HepG2 (cell line): ENCODE results near the gene EPS8L3. TPM values are rescaled to one million over a fixed set of nuclear protein-coding genes. Genes with fewer than 3 reads are reported as not detected.

Experiments used
- ATAC-seq: fragments of 200-7000 bp; cut with Tn5 transposase; 3 replicates; pipeline ENCODE4 v1.9.1; 2020; ENCODE audit warnings: mild to moderate bottlenecking, moderate library complexity
- BruUV-seq: library from RNA; stranded (reverse); fragments of 400-500 nt; replicated peaks from 2 replicates; lab custom pipeline; 2021; lab: Mats Ljungman, UMichigan
- CTCF ChIA-PET: fragments of 300-600 bp; formaldehyde crosslinking; extraction: SDS; loops from one replicate; lab custom pipeline; 2021; ENCODE audit warnings: low total read pairs, inconsistent platforms, low intra/inter-chr PET ratio; lab: Yijun Ruan, JAX
- POLR2A ChIA-PET: fragments of 350-600 bp; sonication (Branson Sonifier 250); formaldehyde crosslinking; loops from one replicate; lab custom pipeline; 2020; ENCODE audit warnings: antibody characterized with exemption, inconsistent platforms; lab: Yijun Ruan, JAX
- DNase-seq: peaks from one replicate; pipeline ENCODE4 v3.0.0-alpha.2; 2015; ENCODE audit warnings: low spot score
- FAIRE-seq: peaks from 3 replicates; lab custom pipeline; 2011; peaks lifted over from hg19 to GRCh38; lab: Jason Lieb, UNC
- H2AFZ ChIP-seq: one replicate; pipeline ENCODE4 v1.6.1; 2011; ENCODE audit warnings: low read length, inconsistent platforms
- H3K27ac ChIP-seq: fragments of 300-600 bp; 3 replicates; pipeline ENCODE4 v1.8.0; 2011; ENCODE audit warnings: mixed run types, mild to moderate bottlenecking, mixed read lengths, low read length, inconsistent platforms; ENCODE audit not compliant: insufficient read depth; ENCODE audit errors: extremely low read length
- H3K27me3 ChIP-seq, 2 experiments: fragments of 200-600 bp in 1 of 2; 2 replicates in 1 of 2; 3 replicates in 1 of 2; pipeline versions ENCODE4 v1.6.0 to v1.8.0; 2011; ENCODE audit warnings: low read length in 2 of 2, mild to moderate bottlenecking in 2 of 2, moderate library complexity in 2 of 2, inconsistent platforms in 1 of 2; ENCODE audit not compliant: insufficient read depth in 2 of 2, control insufficient read depth in 1 of 2
- H3K36me3 ChIP-seq, 2 experiments: fragments of 200-600 bp in 1 of 2; replicated peaks in 1 of 2; 2 replicates in 1 of 2; 3 replicates in 1 of 2; pipeline versions ENCODE4 v1.5.1 to v1.8.0; 2011; ENCODE audit warnings: low read length in 2 of 2, inconsistent platforms in 1 of 2; ENCODE audit not compliant: insufficient read depth in 2 of 2, control insufficient read depth in 1 of 2
- H3K4me1 ChIP-seq: 2 replicates; pipeline ENCODE4 v1.5.1; 2012; ENCODE audit warnings: low read length, inconsistent platforms; ENCODE audit not compliant: insufficient read depth
- H3K4me2 ChIP-seq: 2 replicates; pipeline ENCODE4 v1.6.0; 2011; ENCODE audit warnings: low read depth, low read length, inconsistent platforms
- H3K4me3 ChIP-seq, 3 experiments: fragments of 200-600 bp in 1 of 3; sonication (generic), shearing (Covaris generic) in 1 of 3; replicated peaks in 1 of 3; 2 replicates each; pipeline ENCODE4 v1.5.1; 2011 to 2016; ENCODE audit warnings: low read length in 3 of 3, inconsistent platforms in 2 of 3, low read depth in 2 of 3, mild to moderate bottlenecking in 2 of 3, control low read depth in 1 of 3, mixed read lengths in 1 of 3; ENCODE audit not compliant: insufficient read depth in 1 of 3
- H3K79me2 ChIP-seq: one replicate; pipeline ENCODE4 v1.6.1; 2011; ENCODE audit warnings: low read length, inconsistent platforms; ENCODE audit not compliant: insufficient read depth
- H3K9ac ChIP-seq: 2 replicates; pipeline ENCODE4 v1.6.0; 2011; ENCODE audit warnings: mild to moderate bottlenecking, low read depth, low read length, inconsistent platforms; ENCODE audit not compliant: insufficient read depth
- H3K9me3 ChIP-seq: 2 replicates; pipeline ENCODE4 v1.5.1; 2012; ENCODE audit warnings: mild to moderate bottlenecking, low read length
- H4K20me1 ChIP-seq: 2 replicates; pipeline ENCODE4 v1.6.0; 2011; ENCODE audit warnings: inconsistent platforms, mild to moderate bottlenecking, low read length, moderate library complexity; ENCODE audit not compliant: insufficient read depth
- MED13 ChIP-seq: sonication (generic); formaldehyde crosslinking; IDR thresholded peaks from 2 replicates; pipeline ENCODE4 v1.5.0; 2020; ENCODE audit warnings: missing genetic modification reagents
- SATB2 ChIP-seq: sonication (generic); formaldehyde crosslinking; IDR thresholded peaks from 2 replicates; pipeline ENCODE4 v1.5.0; 2020; ENCODE audit warnings: missing genetic modification reagents
- ZNF138 ChIP-seq: sonication (generic); formaldehyde crosslinking; IDR thresholded peaks from 2 replicates; pipeline ENCODE4 v1.5.0; 2020; ENCODE audit warnings: mild to moderate bottlenecking, low read depth, missing genetic modification reagents
- ZNF33A ChIP-seq: sonication (generic); formaldehyde crosslinking; IDR thresholded peaks from 2 replicates; pipeline ENCODE4 v1.5.1; 2020; ENCODE audit warnings: missing genetic modification reagents, mild to moderate bottlenecking, moderate library complexity, borderline replicate concordance
- ZNF672 ChIP-seq: sonication (generic); formaldehyde crosslinking; IDR thresholded peaks from 2 replicates; pipeline ENCODE4 v1.8.1; 2022; ENCODE audit warnings: missing genetic modification reagents
- ZNF710 ChIP-seq: sonication (generic); formaldehyde crosslinking; IDR thresholded peaks from 2 replicates; pipeline ENCODE4 v1.5.0; 2020; ENCODE audit warnings: mild to moderate bottlenecking, missing genetic modification reagents, borderline replicate concordance
- ZNF839 ChIP-seq: sonication (generic); formaldehyde crosslinking; IDR thresholded peaks from 2 replicates; pipeline ENCODE4 v1.4.0; 2020; ENCODE audit warnings: missing genetic modification reagents, mild to moderate bottlenecking, borderline replicate concordance
- WGBS: methylation state at CpG from one replicate; pipeline ENCODE4 v1.1.6; 2017; ENCODE audit warnings: low lambda C conversion rate; 5-methylcytosine and 5-hydroxymethylcytosine counted together
- in situ Hi-C: cut with HindIII; loops from 2 replicates; pipeline ENCODE4 v1.10.0; 2017; ENCODE audit warnings: low pct_unique_long_range_greater_than_20kb; ENCODE audit not compliant: extremely low pct_ligation_motif_present
- intact Hi-C: fragments of 100-400 bp; cut with micrococcal nuclease; formaldehyde crosslinking; loops from one replicate; pipeline ENCODE4 v1.10.0; 2022; ENCODE audit not compliant: unreplicated experiment
- polyA plus RNA-seq, 8 experiments: library from polyadenylated mRNA; depleted of rRNA in 3 of 8; stranded (reverse) in 7 of 8; unstranded in 1 of 8; fragments of >200 nt; fragmentation: Illumina TruSeq in 4 of 8; extraction: Trizol in 4 of 8; gene quantifications; 2 replicates each; pipeline versions ENCODE4 v1.2.1 to v1.2.3, GENCODE V29; 2011 to 2016; ENCODE audit warnings: low read depth in 4 of 8, missing spikeins in 1 of 8, mixed read lengths in 1 of 8; ENCODE audit not compliant: insufficient read depth in 1 of 8
- total RNA-seq, 5 experiments: library from RNA; depleted of rRNA; stranded (reverse); fragments of >200 nt; fragmentation: Illumina TruSeq; extraction: Trizol; gene quantifications; 2 replicates each; pipeline ENCODE4 v1.2.3, GENCODE V29; 2016; ENCODE audit warnings: low read depth in 1 of 5
- TF ChIP-seq, protein P1 (sequence below): sonication (generic); formaldehyde crosslinking; IDR thresholded peaks from 2 replicates; pipeline ENCODE4 v1.4.0; 2020; ENCODE audit warnings: missing genetic modification reagents, mild to moderate bottlenecking, borderline replicate concordance

The EPS8L3 gene
- total and polyA plus RNA-seq, 2 of the 13 experiments (the other 11 are each of a cell fraction or from before 2014, with no cell fraction given): 18.2 to 106 TPM

DNA sequence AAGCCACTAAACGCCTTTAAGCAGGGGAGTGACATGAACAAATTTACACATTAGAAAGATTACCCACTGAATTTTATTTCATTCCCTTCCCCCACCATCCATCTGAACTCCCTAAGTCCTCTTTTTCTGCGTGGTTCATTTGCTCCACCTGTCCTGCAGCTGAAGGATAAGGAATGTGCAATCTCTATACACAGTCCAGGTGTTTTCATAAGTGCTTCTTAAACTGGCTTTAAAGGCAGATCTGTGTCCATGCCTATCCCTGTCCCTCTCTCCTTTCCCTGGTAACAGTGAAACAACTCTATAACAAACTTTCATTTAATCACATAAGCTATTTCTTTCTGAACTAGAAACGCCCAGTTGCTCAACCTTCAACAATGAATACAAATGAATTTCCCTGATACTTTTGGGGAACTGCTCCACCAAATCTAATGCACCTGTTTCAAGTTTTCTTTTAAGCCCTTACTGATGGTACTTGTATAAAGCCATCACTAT lies 31.3 kb downstream of the EPS8L3 start:
- FAIRE-seq (no peak), DNase-seq (no peak), ATAC-seq (peak; percentile 47)
- intact Hi-C loops (loop anchor here (5.0 kb wide), 1 partner anchor 40 kb away; no protein-coding TSS in a partner anchor), in situ Hi-C loops (no loop called here)
- peak overlapping the region; percentile 71 for H3K4me2 ChIP-seq
- H3K36me3 ChIP-seq: peaks cover 4 to 6% of the 10 kb centered on the region in 2 experiments; a peak in 3 of 5 replicates
- H4K20me1 ChIP-seq: no peaks in the 10 kb centered on the region
- H3K9me3 ChIP-seq: no peaks in the 10 kb centered on the region
- H2AFZ ChIP-seq: no peak overlapping the region
- H3K4me3 ChIP-seq: peak overlapping the region in 1 of 3 experiments; percentile 45; a peak in 1 of 6 replicates
- no peak overlapping the region for H3K9ac ChIP-seq
- ChIA-PET CTCF (no interaction called here), POLR2A (no interaction called here)
- H3K27me3 ChIP-seq: no peaks in the 10 kb centered on the region
- H3K79me2 ChIP-seq: no peaks in the 10 kb centered on the region
- TF ChIP-seq ZNF710 (CRISPR knock-in tag) (no peak), MED13 (no peak), ZNF138 (CRISPR knock-in tag) (no peak), ZNF672 (CRISPR knock-in tag) (no peak), ZNF839 (CRISPR knock-in tag) (no peak), SATB2 (no peak), ZNF33A (CRISPR knock-in tag) (no peak)
- TF ChIP-seq, protein P1, sequence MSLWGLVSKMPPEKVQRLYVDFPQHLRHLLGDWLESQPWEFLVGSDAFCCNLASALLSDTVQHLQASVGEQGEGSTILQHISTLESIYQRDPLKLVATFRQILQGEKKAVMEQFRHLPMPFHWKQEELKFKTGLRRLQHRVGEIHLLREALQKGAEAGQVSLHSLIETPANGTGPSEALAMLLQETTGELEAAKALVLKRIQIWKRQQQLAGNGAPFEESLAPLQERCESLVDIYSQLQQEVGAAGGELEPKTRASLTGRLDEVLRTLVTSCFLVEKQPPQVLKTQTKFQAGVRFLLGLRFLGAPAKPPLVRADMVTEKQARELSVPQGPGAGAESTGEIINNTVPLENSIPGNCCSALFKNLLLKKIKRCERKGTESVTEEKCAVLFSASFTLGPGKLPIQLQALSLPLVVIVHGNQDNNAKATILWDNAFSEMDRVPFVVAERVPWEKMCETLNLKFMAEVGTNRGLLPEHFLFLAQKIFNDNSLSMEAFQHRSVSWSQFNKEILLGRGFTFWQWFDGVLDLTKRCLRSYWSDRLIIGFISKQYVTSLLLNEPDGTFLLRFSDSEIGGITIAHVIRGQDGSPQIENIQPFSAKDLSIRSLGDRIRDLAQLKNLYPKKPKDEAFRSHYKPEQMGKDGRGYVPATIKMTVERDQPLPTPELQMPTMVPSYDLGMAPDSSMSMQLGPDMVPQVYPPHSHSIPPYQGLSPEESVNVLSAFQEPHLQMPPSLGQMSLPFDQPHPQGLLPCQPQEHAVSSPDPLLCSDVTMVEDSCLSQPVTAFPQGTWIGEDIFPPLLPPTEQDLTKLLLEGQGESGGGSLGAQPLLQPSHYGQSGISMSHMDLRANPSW (CRISPR knock-in tag): no peak
- TF ChIP-seq, all 625 proteins: peak for 0
- H3K27ac ChIP-seq: peak overlapping the region; percentile 41
- no TSS peak for BruUV-seq
- WGBS: 38% methylated on average over 3 of the region's 3 CpGs
- peaks cover 27% of the 10 kb centered on the region for H3K4me1 ChIP-seq
